HL-60/S4 treated with phorbol 12-myristate 13-acetate at 8.2 ng/mL for 4 days and 3 days (cell line): Measurements from ENCODE around the gene POLE4.

Experiments
- in situ Hi-C: fragments of 300-500 bp; cut with MboI; formaldehyde crosslinking; loops from 2 replicates; pipeline ENCODE4 v1.15.0; 2022; ENCODE audit warnings: low sequenced_read_pairs

POLE4 gene

GRCh38 chr2:74939919-74940812 is 18.3 kb upstream of the POLE4 start:
- in situ Hi-C loops: no loop called here

GRCh38 chr2:74941284-74941683 is 17.2 kb upstream of the POLE4 start:
- in situ Hi-C loops: no loop called here

GRCh38 chr2:74942263-74942662 is 16.2 kb upstream of the POLE4 start:
- in situ Hi-C loops: no loop called here

DNA sequence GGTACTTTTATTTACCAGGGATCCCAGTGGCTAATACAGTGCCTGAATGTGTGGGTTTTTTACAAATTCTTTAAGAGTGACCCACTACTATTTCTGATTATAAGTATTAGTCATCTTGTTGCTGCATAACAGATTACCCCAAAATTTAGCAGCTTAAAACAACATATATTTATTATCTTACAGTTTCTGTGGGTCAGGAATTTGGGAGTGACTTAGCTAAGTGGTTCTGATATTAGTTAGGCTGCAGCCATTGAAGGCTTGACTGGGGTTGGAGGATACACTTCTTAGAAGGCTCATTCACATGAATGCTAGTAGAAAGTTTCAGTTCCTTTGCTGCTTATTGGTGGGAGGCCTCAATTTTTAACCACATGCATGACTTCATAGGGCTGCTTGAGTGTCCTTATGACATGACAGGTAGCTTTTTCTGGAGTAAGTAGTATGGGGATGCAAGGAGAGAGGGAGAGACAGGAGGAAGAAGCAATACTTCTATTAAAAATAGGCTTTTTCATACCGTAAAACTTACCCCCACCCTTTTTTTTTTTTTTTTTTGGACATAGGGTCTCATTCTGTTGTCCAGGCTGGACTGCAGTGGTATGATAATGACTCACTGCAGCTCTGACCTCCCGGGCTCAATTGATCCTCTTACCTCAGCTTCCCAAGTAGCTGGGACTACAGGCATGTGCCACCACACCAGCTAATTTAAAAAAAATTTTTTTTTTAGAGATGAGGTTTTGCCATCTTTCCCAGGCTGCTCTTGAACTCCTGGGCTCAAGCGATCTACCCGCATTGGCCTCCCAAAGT is 13.3 kb upstream of the POLE4 start:
- in situ Hi-C loops: no loop called here

DNA sequence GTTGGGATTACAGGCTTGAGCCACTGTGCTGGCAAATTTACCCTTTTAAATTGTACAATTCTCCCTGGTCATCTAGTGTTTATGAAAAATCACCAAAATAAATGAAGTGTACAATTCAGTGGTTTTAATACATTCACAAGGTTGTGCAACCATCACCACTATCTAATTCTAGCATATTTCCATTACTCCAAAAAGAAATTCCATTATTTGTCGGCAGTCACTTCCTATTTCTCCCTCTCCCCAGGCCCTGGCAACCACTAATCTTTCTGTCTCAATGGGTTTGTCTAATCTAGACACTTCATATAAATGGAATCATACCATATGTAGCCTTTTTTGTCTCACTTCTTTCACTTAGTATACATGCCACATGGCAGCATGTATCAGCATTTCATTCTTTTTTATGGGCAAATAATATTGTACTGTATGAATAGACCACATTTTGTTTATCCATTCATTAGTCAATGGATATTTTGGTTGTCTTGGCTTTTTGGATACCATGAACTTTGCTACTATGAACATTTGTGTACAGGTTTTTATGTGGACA is 12.6 kb upstream of the POLE4 start:
- in situ Hi-C loops: no loop called here

- in situ Hi-C loops: no loop called here
Measured at GRCh38 chr2:74947703-74948102, 10.7 kb upstream of the POLE4 start.

- in situ Hi-C loops: no loop called here
Measured at GRCh38 chr2:74948779-74949178, 9.7 kb upstream of the POLE4 start.

DNA sequence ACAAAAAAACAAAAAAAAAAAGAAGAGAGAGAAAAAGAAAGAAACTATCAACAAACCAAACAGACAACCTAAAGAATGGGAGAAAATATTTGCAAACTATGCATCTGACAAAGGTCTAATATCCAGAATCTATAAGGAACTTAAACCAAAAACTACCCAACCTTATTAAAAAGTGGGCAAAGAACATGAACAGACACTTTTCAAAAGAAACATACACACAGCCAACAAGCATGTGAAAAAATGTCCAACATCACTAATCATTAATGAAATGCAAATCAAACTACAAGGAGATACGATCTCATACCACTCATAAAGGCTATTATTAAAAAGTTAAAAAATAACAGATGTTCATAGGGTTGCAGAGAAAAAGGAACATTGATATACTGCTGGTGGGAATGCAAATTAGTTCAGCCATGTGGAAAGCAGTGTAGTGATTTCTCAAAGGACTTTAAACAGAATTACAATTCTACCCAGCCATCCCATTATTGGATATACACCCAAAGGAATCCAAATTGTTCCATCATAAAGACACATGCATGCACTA is 7.2 kb upstream of the POLE4 start:
- in situ Hi-C loops: no loop called here

GRCh38 chr2:74952575-74952974 is 5.9 kb upstream of the POLE4 start:
- in situ Hi-C loops: no loop called here

- in situ Hi-C loops: no loop called here
Measured at GRCh38 chr2:74953796-74954499, 4.5 kb upstream of the POLE4 start.

- in situ Hi-C loops: no loop called here
Measured at GRCh38 chr2:74954500-74954874, 4.0 kb upstream of the POLE4 start.

DNA sequence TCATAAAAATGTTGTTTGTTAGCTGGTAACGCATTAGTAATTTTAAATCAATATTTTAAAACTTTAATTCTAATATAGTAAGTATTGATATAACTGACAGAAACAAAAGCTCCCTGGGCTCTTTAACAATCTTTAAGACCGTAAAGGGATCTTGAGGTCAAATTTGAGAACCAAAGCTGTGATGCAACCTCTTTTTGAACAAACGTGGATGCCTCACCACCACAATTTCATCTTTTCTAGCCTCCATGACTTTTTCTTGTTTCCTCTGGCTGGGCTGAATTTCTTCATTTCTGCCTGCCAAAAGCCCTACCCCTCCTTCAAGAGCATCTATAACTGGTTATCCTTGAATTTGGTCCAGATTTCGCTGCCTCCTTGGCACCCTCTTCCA is 563 bp upstream of the POLE4 start:
- in situ Hi-C loops: no loop called here

GRCh38 chr2:74959106-74959751 is 786 bp downstream of the POLE4 start:
- in situ Hi-C loops: no loop called here

- in situ Hi-C loops: no loop called here
Measured at GRCh38 chr2:74966887-74967286, 8.4 kb downstream of the POLE4 start.

- in situ Hi-C loops: no loop called here
Measured at GRCh38 chr2:74975016-74975415, 16.6 kb downstream of the POLE4 start.

GRCh38 chr2:74979844-74980243 is 21.4 kb downstream of the POLE4 start:
- in situ Hi-C loops: no loop called here

DNA sequence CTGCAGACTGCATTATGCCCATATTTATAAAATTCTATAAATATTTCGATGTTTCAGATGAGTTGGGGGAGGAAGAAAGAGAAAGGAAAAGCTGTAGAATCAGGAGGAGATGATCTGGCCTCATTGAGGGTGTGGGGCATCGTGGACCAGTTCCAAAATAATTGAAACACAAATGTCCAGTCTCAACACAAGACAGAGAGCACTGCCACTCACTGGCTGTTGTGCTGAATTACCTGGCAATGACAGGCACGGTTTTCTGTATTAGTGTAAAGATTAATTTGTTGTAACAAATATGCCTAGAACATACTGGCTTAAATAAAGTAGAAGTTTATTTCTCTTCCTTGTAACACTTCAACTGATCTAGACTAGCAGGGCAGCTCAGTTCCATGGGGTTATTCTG is 24.1 kb downstream of the POLE4 start:
- in situ Hi-C loops: no loop called here

DNA sequence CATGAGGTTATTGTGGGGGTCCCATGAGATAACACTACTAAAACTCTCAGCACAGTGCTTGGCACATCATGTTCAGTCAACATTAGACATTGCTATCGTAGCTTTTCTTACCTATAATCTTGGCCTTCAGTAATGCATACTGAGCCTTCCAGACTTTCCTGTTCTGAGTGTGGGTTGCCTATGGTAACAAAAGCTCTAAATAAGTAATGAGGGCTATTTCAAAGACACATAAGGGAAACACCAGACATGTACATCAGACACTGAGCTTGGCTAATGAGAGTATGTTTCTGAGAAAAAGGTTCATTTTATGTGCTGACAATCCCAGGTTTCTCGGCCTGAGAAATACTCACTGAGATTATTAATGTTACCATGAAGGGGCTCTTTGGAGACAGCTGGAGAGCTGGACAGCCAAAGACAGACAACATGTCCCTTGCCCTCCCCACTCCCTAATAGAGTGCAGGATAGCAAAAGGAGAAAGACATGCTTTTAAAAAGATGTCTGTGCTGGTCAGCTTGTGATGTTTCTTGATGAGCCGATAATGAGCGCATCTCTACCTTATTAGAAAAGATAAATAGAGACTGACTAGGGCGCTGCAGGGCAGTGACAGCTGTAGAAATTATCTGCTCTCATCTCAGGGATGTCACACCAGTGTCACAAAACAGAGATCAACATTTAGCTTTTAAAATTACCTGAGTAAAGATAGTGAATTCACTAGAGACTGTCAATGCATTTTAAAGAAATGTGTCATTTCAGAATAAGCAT is 25.4 kb downstream of the POLE4 start:
- in situ Hi-C loops: no loop called here

DNA sequence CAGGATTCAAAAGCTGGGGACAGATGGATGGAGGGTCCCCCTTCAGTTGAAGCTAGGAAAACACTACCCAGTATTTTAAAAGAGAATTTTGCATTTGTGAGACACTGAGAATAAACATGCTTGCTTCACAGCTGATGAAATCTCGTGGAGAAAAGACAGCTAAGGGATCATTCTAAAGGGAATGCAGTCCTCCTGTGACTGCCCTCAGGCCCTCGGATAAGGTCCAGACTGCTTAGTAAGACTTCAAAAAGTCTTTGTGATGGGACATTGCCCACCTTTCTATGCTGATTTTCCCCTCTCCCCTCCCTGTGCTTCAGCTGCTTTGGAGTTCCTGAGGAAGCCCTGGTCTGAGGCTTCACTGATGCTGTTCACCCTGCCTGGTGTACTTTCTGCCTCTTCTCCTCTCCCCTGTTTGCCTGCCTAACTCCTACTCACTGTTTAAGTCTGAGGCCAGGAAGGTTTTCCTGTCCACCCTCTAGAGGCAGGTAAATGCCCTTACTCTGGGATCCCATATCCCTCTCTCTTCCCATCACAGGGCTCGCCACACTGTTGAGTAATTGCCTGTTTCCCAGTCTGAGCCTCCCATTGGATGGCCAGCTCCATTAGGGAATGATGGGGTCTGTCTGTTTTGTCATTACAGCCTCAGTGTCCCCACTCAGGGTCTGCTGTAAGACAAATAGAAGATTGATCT is 26.6 kb downstream of the POLE4 start:
- in situ Hi-C loops: no loop called here
